Activated T-cell treated with anti-CD3 and anti-CD28 coated beads, Interleukin-2, amount 50 U/mL, for 24 hours (primary cell): ENCODE measurements around the gene PASK.

Experiments
- DNase-seq: peaks from one replicate; pipeline ENCODE4 v3.0.0-alpha.2; 2020
- H3K27ac Mint-ChIP-seq: 2 replicates; pipeline ENCODE4 v1.8.0; 2020; ENCODE audit warnings: mild to moderate bottlenecking, mixed read lengths
- H3K27me3 Mint-ChIP-seq: 2 replicates; pipeline ENCODE4 v1.8.0; 2020; ENCODE audit warnings: mixed read lengths
- H3K36me3 Mint-ChIP-seq: 2 replicates; pipeline ENCODE4 v1.8.0; 2020; ENCODE audit warnings: low read depth, mixed read lengths
- H3K4me1 Mint-ChIP-seq: 2 replicates; pipeline ENCODE4 v1.8.0; 2020; ENCODE audit warnings: low read depth, mixed read lengths
- H3K4me3 Mint-ChIP-seq: 2 replicates; pipeline ENCODE4 v1.8.0; 2020; ENCODE audit warnings: mild to moderate bottlenecking, moderate library complexity, mixed read lengths
- H3K9me3 Mint-ChIP-seq: 2 replicates; pipeline ENCODE4 v1.8.0; 2020; ENCODE audit warnings: mixed read lengths

Gene PASK

DNA sequence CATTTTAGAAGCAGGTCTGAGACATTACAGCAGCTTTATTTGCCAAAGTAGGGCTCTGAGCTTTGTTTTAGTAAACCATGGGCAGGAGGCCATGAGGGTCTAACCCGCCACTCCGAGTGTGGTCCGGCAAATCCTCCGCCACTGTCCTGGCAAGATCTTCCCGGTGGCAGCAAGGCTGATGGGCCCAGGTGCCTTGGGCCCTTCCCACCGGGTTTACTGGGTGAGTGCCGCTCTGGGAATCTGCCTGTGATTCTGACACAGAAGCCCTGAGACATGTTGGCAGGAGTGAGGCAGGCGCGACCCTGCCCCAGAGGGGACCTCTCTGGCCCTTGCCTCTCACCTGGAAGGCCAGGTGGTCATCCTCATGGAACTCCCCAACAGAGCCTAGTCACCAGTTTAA is 77.1 kb downstream of the PASK start:
- no peak for DNase-seq
- no peaks in the 10 kb centered on the region for H3K27me3 Mint-ChIP-seq
- H3K9me3 Mint-ChIP-seq, result no peaks in the 10 kb centered on the region
- H3K4me1 Mint-ChIP-seq, result no peaks in the 10 kb centered on the region
- H3K36me3 Mint-ChIP-seq, result peaks cover 22% of the 10 kb centered on the region
- H3K4me3 Mint-ChIP-seq, result no peak overlapping the region
- H3K27ac Mint-ChIP-seq, result no peak overlapping the region

DNA sequence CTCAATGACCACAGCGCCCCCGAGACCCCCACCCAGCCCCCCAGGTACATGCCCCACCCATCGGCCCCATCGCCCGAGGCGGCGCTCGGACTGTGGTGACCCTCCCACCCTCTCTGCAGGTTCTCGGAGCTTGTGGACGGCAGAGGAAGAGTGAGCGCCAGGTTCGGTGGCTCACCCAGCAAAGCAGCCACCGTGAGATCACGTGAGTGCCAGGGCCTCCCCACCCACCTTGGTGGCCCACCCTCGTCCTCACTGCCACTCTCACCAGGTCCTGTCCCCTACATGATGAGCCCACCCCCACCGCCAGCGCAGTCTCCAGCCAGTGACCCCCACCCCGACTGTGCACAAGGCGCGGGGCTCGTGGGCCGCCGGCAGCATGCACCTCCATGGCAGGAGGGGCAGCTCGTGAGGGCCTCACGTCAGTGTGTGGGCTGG is 77.6 kb downstream of the PASK start:
- H3K27ac Mint-ChIP-seq, result no peak overlapping the region
- DNase-seq, result no peak
- H3K4me1 Mint-ChIP-seq, result no peaks in the 10 kb centered on the region
- no peaks in the 10 kb centered on the region for H3K27me3 Mint-ChIP-seq
- no peaks in the 10 kb centered on the region for H3K9me3 Mint-ChIP-seq
- peaks cover 22% of the 10 kb centered on the region for H3K36me3 Mint-ChIP-seq
- H3K4me3 Mint-ChIP-seq, result no peak overlapping the region

DNA sequence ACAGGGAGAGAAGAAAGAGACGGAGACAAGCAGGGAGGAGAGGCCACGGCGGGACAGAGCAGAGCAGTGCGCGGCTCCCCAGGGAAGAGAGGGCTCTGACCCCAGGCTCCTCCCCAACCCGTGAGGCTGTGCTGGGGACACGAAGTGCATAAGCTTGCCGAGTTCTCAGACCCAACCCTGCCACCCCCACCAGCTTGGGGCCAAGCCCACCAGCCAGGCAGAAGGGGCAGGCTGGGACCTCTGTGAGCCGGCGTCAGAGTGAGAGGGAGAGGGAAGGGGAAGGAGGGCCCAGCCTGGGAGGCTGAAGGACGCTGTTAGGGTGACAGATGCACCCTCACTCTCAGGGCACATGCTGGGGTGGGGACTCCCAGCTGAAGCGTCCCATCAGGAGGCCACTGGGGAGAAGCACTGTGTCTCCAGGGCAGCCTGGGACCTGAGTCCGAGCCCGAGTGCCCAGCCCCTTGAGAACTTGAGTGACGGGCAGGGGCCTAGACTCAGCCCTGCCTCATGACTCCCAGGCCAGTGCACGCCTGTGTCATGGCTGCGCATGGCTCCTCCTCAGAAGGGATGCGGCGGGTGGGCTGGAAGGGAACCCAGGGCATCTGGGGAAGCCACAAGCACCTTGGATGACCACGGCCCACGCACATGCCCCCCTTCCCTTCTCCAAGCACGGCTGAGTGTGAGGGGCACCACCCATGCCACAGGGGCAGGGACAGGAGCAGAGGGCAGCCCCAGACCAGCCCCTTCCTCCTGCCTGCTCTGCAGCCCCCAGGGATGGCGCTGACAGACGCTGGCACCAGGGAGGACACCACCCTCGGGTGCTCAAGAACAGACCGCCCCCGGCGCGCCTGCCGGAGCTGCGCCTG is 78.2 kb downstream of the PASK start:
- Mint-ChIP-seq H3K4me1 (no peaks in the 10 kb centered on the region), H3K9me3 (no peaks in the 10 kb centered on the region), H3K27me3 (no peaks in the 10 kb centered on the region), H3K4me3 (no peak overlapping the region), H3K36me3 (peaks cover 22% of the 10 kb centered on the region), H3K27ac (no peak overlapping the region)
- DNase-seq, result no peak

- H3K4me1 Mint-ChIP-seq, result no peaks in the 10 kb centered on the region
- H3K36me3 Mint-ChIP-seq, result peaks cover 15% of the 10 kb centered on the region
- no peak for DNase-seq
- no peaks in the 10 kb centered on the region for H3K27me3 Mint-ChIP-seq
- no peak overlapping the region for H3K27ac Mint-ChIP-seq
- H3K4me3 Mint-ChIP-seq, result no peak overlapping the region
- H3K9me3 Mint-ChIP-seq, result no peaks in the 10 kb centered on the region
Measured at GRCh38 chr2:241070361-241070760, 78.9 kb downstream of the PASK start.

DNA sequence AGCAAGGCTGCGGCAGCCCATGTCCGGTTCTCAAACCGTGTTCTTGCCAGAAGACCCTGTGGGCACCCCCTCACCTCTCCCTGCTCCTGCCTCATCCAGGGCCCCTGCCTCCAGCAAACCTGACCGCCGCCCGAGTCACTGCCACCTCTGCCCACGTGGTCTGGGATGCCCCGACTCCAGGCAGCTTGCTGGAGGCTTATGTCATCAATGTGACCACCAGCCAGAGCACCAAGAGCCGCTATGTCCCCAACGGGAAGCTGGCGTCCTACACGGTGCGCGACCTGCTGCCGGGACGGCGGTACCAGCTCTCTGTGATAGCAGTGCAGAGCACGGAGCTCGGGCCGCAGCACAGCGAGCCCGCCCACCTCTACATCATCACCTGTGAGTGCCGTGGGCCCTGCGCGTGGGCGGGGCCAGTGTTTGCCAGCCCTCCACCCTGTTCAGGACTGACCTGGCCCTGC is 79.4 kb downstream of the PASK start:
- Mint-ChIP-seq H3K9me3 (no peaks in the 10 kb centered on the region), H3K27me3 (no peaks in the 10 kb centered on the region), H3K4me3 (no peak overlapping the region), H3K27ac (no peak overlapping the region), H3K36me3 (peaks cover 10% of the 10 kb centered on the region), H3K4me1 (no peaks in the 10 kb centered on the region)
- DNase-seq, result no peak

- Mint-ChIP-seq H3K9me3 (no peaks in the 10 kb centered on the region), H3K4me1 (peaks cover 2% of the 10 kb centered on the region), H3K27ac (no peak overlapping the region), H3K36me3 (peaks cover 3% of the 10 kb centered on the region), H3K4me3 (no peak overlapping the region), H3K27me3 (no peaks in the 10 kb centered on the region)
- no peak for DNase-seq
Measured at GRCh38 chr2:241068942-241069810, 80.1 kb downstream of the PASK start.

- H3K27me3 Mint-ChIP-seq, result no peaks in the 10 kb centered on the region
- no peaks in the 10 kb centered on the region for H3K36me3 Mint-ChIP-seq
- H3K27ac Mint-ChIP-seq, result no peak overlapping the region
- DNase-seq, result no peak
- H3K9me3 Mint-ChIP-seq, result no peaks in the 10 kb centered on the region
- peaks cover 5% of the 10 kb centered on the region for H3K4me1 Mint-ChIP-seq
- H3K4me3 Mint-ChIP-seq, result no peak overlapping the region
Measured at GRCh38 chr2:241068136-241068941, 80.9 kb downstream of the PASK start.

DNA sequence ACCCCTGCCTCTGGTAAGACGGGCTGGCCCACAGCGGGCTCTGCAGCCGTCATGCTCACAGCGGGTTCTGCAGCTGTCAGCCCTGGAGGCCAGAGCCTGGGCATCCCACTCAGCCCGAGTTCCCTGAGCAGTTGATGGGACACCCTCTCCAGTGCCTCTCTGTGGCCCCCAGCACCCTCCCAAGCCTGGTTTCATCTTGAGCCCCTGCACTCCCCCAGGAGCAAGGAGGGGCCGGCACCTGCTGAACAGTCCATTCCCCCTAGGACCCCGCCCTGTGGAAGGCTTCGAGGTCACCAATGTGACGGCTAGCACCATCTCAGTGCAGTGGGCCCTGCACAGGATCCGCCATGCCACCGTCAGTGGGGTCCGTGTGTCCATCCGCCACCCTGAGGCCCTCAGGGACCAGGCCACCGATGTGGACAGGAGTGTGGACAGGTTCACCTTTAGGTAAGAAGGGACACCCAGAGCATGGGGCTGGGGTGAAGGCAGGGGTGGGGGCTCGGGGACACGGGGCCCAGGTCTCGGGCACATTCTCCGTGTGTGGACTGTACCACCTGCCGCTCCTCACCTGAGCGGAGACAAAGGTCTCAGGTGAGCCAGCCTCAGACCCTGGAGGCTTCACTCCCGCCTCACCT is 81.7 kb downstream of the PASK start:
- Mint-ChIP-seq H3K36me3 (no peaks in the 10 kb centered on the region), H3K4me3 (no peak overlapping the region), H3K27me3 (no peaks in the 10 kb centered on the region), H3K9me3 (no peaks in the 10 kb centered on the region), H3K27ac (no peak overlapping the region), H3K4me1 (peaks cover 5% of the 10 kb centered on the region)
- no peak for DNase-seq

DNA sequence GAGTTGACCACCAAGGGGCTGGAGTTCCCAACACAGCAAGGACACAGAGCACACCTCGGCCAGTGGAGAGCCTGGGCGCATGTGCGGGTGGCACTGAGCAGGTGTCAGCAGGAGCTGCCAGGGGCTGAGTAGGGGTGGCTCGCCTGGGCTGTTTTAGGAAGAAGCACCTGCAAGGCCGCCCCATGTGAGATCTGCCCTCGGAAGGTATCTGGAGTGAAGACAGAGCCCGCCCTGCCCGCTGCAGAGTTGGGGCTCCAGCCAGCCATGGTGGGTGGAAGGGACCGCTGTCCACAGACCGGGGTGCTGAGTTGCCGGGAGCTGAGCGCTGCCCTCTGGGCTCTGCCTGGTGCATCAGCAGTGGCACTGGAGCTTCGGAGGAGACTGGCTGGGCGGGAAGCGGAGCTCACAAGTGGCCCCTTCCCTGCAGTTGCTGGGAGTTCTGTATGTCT is 82.4 kb downstream of the PASK start:
- H3K4me1 Mint-ChIP-seq, result peaks cover 5% of the 10 kb centered on the region
- H3K27me3 Mint-ChIP-seq, result no peaks in the 10 kb centered on the region
- no peak for DNase-seq
- no peaks in the 10 kb centered on the region for H3K36me3 Mint-ChIP-seq
- H3K9me3 Mint-ChIP-seq, result no peaks in the 10 kb centered on the region
- H3K4me3 Mint-ChIP-seq, result no peak overlapping the region
- no peak overlapping the region for H3K27ac Mint-ChIP-seq

DNA sequence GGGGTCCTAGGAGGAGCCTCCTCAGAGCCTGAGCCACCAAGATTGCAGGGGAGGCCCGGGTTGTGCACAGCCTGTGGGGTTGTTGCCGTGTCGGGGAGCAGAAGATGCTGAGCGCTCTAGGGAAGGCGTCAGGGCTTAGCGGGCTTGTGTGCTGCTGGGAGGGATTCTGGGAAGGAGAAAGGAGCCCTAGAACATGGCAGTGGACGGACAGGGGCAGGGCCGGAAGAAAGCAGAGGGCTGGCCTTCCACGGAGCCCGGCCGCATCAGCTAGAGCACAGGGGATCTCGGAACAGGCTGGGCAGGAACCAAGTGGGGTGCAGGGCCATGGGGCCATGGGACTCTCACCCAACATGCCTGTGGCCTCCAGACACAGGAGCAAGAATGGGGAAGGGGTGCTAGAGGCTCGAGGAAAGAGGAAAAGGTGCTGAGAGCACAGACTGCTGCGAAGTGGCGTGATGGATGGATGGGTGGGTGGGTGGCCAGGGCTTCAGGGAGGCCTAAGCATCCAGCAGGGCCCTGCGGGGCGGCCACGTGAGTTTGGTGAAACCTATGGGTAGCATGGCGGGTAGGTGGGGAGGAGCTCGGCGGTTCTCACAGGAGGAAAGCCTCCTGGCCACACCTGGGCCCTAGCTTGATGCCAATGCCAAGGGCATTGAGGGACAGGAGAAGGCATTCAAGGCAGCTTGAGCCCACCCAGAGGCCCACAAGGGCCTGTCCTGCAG is 82.9 kb downstream of the PASK start:
- Mint-ChIP-seq H3K4me1 (peaks cover 5% of the 10 kb centered on the region), H3K27me3 (no peaks in the 10 kb centered on the region), H3K27ac (no peak overlapping the region), H3K9me3 (no peaks in the 10 kb centered on the region), H3K36me3 (no peaks in the 10 kb centered on the region), H3K4me3 (no peak overlapping the region)
- no peak for DNase-seq

DNA sequence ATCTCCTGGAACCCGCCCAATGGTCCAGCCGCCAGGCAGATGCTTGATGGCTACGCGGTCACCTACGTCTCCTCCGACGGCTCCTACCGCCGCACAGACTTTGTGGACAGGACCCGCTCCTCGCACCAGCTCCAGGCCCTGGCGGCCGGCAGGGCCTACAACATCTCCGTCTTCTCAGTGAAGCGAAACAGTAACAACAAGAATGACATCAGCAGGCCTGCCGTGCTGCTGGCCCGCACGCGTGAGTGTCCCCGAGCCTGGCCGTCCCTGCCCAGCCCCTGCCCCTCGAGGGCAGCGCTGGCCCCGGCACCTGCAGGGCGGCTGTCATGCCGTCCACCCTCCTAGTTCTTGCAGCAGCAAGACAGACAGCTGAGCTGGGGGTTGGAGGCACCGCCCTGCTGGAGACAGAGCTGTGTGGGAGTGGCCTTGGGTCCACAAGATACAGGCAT is 83.9 kb downstream of the PASK start:
- no peak for DNase-seq
- Mint-ChIP-seq H3K36me3 (no peaks in the 10 kb centered on the region), H3K27me3 (no peaks in the 10 kb centered on the region), H3K27ac (no peak overlapping the region), H3K4me1 (peaks cover 5% of the 10 kb centered on the region), H3K4me3 (no peak overlapping the region), H3K9me3 (no peaks in the 10 kb centered on the region)

- H3K27me3 Mint-ChIP-seq, result no peaks in the 10 kb centered on the region
- peaks cover 5% of the 10 kb centered on the region for H3K4me1 Mint-ChIP-seq
- DNase-seq, result no peak
- no peak overlapping the region for H3K27ac Mint-ChIP-seq
- no peaks in the 10 kb centered on the region for H3K36me3 Mint-ChIP-seq
- H3K9me3 Mint-ChIP-seq, result no peaks in the 10 kb centered on the region
- H3K4me3 Mint-ChIP-seq, result no peak overlapping the region
Measured at GRCh38 chr2:241064802-241065354, 84.4 kb downstream of the PASK start.
